Adrenal gland (tissue), 5 donors: Measurements from ENCODE around the gene CPTP.

Source experiments
- POLR2A ChIP-seq, 2 donors: fragments of 450-650 bp; IDR thresholded peaks; one replicate each; pipeline ENCODE4 v1.6.1; 2017; ENCODE audit warnings: antibody characterized with exemption in 2 of 2, mild to moderate bottlenecking in 2 of 2, moderate library complexity in 1 of 2
- TF ChIP-seq, protein P1 (sequence below), 6 experiments: fragments of 450-650 bp in 4 of 6; fragments of 200-600 bp in 2 of 6; sonication (generic) in 1 of 6; IDR thresholded peaks; 1 replicate in 5 of 6; 2 replicates in 1 of 6; pipeline versions ENCODE4 v1.5.1 to v1.8.0; 2016 to 2021; ENCODE audit warnings: antibody characterized with exemption in 6 of 6, mild to moderate bottlenecking in 2 of 6, moderate library complexity in 1 of 6
- donor health status: DM: no; HTN: no; CAD: no.

DNA sequence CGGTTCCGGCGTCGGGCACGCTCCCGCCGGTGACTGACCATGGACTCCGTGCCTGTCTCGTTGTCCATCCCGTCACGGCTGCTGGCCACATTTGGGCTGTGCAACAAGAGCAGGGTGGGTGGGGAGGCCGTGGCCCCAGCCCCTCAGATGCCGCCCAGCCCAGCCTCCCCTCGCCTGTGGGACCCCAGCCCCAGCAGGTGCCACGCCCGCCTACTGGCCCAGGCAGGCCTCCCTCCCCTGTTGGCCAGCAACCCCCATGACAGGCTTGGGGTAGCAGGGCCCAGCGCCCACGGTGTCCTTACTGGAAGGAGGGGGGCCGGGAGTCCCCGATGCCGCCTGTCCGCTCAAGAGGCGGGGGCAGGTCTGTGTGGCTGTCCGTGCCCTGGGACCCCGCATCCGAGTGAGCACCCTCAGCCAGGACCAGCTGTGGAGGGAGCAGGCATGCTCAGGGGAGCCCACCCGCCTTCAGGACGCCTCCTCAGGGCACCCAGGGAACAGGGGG is 17.5 kb downstream of the CPTP start:
- no peak for TF ChIP-seq POLR2A (IDR thresholded peaks at IDR 0.05)
- TF ChIP-seq, protein P1, sequence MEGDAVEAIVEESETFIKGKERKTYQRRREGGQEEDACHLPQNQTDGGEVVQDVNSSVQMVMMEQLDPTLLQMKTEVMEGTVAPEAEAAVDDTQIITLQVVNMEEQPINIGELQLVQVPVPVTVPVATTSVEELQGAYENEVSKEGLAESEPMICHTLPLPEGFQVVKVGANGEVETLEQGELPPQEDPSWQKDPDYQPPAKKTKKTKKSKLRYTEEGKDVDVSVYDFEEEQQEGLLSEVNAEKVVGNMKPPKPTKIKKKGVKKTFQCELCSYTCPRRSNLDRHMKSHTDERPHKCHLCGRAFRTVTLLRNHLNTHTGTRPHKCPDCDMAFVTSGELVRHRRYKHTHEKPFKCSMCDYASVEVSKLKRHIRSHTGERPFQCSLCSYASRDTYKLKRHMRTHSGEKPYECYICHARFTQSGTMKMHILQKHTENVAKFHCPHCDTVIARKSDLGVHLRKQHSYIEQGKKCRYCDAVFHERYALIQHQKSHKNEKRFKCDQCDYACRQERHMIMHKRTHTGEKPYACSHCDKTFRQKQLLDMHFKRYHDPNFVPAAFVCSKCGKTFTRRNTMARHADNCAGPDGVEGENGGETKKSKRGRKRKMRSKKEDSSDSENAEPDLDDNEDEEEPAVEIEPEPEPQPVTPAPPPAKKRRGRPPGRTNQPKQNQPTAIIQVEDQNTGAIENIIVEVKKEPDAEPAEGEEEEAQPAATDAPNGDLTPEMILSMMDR (IDR thresholded peaks at IDR 0.05) = no peak
